ENCODE data around the gene MIXL1.

Gene MIXL1

GRCh38 chr1:226222686-226223085, 778 bp upstream of the MIXL1 start:
- in situ Hi-C loops (cut with MboI; ENCODE audit: low sequenced_read_pairs, unreplicated experiment), result no loop called here
- no peak for DNase-seq (ENCODE audit: low spot score)
- TF ChIP-seq, protein P1, sequence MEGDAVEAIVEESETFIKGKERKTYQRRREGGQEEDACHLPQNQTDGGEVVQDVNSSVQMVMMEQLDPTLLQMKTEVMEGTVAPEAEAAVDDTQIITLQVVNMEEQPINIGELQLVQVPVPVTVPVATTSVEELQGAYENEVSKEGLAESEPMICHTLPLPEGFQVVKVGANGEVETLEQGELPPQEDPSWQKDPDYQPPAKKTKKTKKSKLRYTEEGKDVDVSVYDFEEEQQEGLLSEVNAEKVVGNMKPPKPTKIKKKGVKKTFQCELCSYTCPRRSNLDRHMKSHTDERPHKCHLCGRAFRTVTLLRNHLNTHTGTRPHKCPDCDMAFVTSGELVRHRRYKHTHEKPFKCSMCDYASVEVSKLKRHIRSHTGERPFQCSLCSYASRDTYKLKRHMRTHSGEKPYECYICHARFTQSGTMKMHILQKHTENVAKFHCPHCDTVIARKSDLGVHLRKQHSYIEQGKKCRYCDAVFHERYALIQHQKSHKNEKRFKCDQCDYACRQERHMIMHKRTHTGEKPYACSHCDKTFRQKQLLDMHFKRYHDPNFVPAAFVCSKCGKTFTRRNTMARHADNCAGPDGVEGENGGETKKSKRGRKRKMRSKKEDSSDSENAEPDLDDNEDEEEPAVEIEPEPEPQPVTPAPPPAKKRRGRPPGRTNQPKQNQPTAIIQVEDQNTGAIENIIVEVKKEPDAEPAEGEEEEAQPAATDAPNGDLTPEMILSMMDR (IDR thresholded peaks at IDR 0.05; ENCODE audit: borderline replicate concordance, control extremely low read depth, extremely low read depth, insufficient read depth, missing control alignments), result no peak

- TF ChIP-seq, protein P1 (IDR thresholded peaks at IDR 0.05; ENCODE audit: borderline replicate concordance, control extremely low read depth, extremely low read depth, insufficient read depth, missing control alignments), result peak; percentile 30
- in situ Hi-C loops (cut with MboI; ENCODE audit: low sequenced_read_pairs, unreplicated experiment), result no loop called here
- DNase-seq (ENCODE audit: low spot score), result peak; percentile 77
Measured at GRCh38 chr1:226223786-226224244, 351 bp downstream of the MIXL1 start.

GRCh38 chr1:226226601-226227000, 3.1 kb downstream of the MIXL1 start:
- no peak for DNase-seq (ENCODE audit: low spot score)
- in situ Hi-C loops (cut with MboI; ENCODE audit: low sequenced_read_pairs, unreplicated experiment), result no loop called here
- TF ChIP-seq, protein P1 (IDR thresholded peaks at IDR 0.05; ENCODE audit: borderline replicate concordance, control extremely low read depth, extremely low read depth, insufficient read depth, missing control alignments), result no peak

DNA sequence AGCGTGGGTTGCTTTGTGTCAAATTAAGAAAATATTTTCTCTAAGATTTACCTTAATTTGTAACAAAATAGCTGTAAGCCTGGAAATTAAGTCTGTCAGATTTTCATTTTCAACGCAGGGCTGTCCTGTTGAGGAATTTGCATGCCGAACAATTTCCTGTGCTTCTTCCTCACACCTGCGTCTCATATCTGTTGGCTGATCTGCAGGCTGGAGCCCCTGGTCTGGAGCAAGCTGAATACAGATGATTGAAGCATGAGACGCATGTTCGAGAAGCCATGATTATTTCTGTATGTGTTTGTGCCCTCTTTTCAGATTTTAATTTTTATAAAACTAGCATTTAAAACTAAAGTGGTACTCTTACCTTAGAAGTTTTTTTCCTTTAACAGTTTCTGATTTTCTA, 9.8 kb downstream of the MIXL1 start:
- TF ChIP-seq, protein P1 (IDR thresholded peaks at IDR 0.05; ENCODE audit: borderline replicate concordance, control extremely low read depth, extremely low read depth, insufficient read depth, missing control alignments), result no peak
- DNase-seq (ENCODE audit: low spot score), result no peak
- in situ Hi-C loops (cut with MboI; ENCODE audit: low sequenced_read_pairs, unreplicated experiment), result no loop called here

GRCh38 chr1:226233806-226234205, 10.3 kb downstream of the MIXL1 start:
- DNase-seq (ENCODE audit: low spot score), result no peak
- TF ChIP-seq, protein P1 (IDR thresholded peaks at IDR 0.05; ENCODE audit: borderline replicate concordance, control extremely low read depth, extremely low read depth, insufficient read depth, missing control alignments), result no peak
- in situ Hi-C loops (cut with MboI; ENCODE audit: low sequenced_read_pairs, unreplicated experiment), result no loop called here

DNA sequence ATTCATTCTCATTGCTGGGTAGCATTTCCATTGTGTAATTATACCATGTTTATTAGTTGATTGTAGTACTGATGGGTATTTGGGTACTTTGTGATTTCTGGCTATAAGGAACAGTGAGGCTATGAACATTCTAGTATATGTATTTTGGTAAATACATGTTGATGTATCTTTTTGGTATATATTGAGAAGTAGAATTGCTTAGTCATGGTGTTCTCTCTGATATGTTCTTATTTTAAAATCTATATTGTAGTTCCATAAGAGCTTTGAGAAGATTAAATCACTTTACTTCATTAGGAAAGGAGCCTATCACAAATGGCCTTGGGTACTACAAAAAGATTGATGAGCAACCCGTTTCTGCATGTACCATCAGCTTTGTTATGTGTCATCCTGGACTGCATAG, 13.4 kb downstream of the MIXL1 start:
- DNase-seq (ENCODE audit: low spot score), result no peak
- in situ Hi-C loops (cut with MboI; ENCODE audit: low sequenced_read_pairs, unreplicated experiment), result no loop called here
- TF ChIP-seq, protein P1 (IDR thresholded peaks at IDR 0.05; ENCODE audit: borderline replicate concordance, control extremely low read depth, extremely low read depth, insufficient read depth, missing control alignments), result no peak

DNA sequence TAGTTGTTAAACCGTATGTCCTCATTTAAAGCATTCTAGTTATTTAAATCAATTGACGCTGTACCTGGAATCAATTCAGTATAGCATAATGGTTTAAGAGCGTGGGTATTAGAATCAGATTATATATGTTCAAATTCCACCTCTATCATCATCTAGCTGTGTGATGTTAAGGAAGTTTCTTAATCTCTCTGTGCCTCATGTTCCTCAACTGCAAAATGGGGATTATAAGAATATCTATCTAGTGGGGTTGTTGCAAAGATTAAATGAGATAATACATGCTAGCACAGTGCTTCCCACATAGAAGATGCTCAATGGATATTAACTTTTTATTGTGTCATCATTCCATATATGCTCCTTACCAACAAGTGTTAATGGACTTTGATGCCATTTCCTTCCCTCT, 16.0 kb downstream of the MIXL1 start:
- DNase-seq (ENCODE audit: low spot score), result no peak
- TF ChIP-seq, protein P1 (IDR thresholded peaks at IDR 0.05; ENCODE audit: borderline replicate concordance, control extremely low read depth, extremely low read depth, insufficient read depth, missing control alignments), result no peak

More for the DNA sequence above, 16.0 kb downstream of the MIXL1 start:
- in situ Hi-C loops (cut with MboI; ENCODE audit: low sequenced_read_pairs, unreplicated experiment), result no loop called here
